ENCODE data around the gene GSDME.

The GSDME gene

DNA sequence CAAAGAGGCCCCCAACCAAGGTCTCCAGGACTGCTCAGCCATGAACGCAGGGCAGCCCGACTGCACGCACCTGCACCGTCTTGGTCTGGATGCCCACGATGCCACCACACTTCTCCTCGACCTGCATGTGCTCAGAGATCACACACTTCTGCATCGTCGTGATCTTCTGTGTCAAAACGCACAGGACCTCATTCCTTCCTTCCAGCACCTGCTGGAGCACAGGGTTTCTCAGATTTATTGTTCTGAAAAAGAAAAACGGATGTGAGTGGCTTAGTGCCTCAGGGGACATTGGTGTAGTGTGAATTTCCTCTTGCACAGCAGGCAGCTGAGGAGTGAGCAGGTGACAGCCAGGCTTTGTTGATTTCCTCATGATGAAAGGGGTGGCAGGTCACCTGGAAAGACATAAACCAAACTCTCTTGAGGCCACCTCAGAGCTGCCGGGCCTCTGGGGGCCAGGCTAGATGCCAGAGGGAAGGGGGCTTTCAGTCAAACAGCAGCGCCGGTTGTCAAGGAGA, 38.2 kb downstream of the GSDME start:
- DNase-seq: no peak

DNA sequence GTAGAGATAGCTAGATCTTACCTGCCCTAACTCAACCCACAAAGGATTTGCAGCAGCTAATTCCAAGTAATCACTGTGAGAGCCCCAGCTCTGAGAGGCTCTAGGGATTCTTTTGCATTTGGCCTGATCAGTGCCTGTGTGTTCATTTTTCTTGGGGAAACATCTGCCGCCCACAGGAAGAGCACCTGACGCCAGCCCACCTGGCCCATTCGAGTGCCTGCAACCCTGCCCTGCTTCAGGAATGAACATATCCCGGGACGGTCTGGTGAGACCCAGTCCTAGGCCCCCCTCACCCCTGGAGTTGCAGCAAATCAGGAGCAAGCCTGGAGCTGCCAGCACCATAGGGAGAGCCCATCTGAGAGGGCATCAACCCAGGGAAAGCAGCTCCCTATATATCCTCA, 38.8 kb downstream of the GSDME start:
- DNase-seq: no peak

DNA sequence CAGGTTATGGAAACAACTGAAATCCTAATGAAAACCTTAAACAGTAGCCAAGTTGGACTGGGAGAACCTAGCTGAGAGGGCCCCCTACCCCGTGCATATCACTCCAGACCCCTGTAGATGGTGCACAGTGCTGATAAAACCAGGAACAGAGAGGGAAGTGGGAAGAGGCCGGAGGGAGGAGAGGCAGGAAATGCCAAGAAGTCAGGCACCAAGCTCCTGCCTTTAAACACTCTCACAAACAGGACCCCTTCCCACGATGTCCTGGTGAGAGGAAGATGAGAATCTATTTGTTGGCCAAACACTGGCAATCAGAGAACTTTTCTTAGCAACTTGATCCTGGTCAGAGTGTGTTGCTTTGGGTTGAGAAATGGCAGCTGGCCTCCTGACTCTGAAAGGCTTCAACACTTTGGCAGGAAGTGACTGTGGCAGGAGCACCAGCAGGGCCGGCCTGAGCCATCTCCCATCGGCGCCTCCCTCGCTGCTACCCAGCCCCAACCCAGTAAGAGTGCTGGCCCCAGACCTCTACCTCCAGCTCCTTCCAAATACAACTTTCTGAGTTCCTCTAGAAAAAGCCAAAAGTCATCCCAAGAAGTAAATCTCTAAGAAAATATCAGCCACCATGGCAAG, 39.5 kb downstream of the GSDME start:
- no peak for DNase-seq

DNA sequence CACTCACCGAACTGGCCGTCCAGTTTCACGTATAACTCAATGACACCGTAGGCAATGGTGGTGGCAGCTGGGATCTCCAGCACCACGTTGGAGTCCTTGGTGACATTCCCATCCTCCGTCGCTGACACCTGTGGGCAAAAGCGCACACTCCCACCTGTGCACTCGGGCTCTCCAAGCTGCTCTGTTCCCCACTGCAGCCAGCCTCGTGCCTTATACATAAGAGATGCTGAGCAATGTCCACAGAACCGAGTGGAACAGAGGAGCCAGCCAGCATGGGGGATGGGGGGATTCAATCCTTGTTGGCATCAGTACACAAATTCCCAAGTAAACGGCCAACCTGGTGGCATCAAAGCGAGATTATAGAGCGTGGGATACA, 40.0 kb downstream of the GSDME start:
- no peak for DNase-seq

DNA sequence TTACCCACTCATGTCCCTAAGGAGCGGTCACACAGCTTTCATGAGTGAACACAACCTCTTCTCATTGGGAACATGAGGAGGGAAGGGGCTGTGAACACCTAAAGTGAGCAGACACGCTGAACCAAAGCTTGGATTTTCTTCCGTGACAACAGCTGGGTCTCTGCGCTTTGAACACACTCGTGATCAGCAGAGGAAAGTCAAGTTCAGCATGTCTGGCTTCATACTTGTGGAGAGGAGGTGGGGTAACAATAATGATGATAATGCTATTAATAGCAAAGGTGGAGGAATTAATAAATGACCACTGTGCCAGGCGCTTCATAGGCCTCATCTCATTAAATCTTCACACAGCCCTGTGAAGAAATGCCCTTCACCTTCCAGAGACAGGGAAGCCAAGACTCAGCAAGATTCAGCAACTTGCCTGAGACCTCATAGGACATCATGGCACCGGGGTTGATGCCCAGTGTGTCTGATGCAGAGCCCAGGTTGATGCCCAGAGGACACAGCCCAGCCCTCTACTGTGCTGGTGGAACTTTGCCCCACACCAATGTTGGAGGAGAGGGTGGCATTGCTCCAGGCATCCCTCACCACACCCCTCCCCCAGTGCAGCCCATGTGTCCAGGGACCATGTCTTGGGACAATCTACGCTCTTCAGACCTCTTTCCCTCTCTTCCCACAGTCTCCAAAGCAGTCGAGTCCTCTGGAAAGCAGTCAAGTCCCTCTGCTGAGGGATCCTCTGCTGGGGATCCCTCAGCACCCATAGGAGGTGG, 40.6 kb downstream of the GSDME start:
- DNase-seq: no peak

DNA sequence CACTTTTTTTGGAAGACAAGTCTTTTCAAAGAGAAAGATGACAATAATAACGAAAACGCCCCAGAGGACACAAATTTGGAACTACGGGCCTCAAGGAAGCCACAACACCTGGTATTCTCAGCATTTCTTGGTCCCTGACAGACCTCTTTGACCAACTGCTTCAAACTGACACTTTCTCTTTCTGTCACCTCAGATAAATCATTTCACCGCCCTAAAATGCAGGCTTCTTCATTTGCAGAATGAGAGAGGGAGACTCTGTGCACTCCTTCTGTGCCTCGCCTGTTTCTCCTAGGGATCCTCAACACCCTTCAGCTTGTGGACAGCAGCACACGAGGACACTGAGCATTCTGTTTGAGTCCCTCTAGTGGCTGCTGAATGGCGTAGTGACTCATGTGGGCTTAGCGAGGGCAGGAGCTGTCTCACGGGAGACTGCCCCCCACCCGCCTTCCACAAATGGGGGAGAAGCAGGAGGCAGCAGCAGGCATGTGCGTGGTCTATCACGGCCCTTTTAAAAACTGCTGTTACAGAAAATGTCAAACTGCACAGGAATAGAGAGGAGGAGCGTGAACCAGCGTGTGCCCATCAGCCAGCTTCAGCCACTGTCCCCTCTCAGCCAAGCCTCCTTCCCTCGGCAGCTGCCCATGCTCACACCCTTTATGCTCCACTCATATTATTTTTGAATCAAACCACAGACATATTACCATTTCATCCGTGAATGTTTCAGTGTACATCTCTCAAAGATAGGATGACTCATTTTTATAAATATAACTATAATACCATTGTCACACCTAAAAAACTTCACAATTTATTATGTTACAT, 41.4 kb downstream of the GSDME start:
- DNase-seq: peak in 1 of 2 experiments; percentile 28

DNA sequence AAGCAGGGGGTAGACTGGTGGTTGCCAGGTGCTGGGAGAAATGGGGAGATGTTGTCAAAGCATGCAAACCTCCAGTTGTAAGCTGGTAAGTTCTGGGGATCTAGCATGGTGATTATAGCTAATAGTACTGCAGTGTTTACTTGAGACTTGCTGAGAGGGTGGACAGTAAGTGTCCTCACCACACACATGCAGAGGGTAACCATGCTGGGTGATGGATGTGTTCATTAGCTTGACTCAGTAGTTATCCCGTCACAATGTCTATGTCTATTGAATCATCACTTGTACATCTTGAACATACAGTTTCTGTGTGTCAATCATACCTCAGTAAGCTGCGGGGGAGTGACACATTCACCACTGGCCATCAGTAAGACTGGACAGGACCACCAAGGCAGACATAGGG, 42.1 kb downstream of the GSDME start:
- DNase-seq: no peak

DNA sequence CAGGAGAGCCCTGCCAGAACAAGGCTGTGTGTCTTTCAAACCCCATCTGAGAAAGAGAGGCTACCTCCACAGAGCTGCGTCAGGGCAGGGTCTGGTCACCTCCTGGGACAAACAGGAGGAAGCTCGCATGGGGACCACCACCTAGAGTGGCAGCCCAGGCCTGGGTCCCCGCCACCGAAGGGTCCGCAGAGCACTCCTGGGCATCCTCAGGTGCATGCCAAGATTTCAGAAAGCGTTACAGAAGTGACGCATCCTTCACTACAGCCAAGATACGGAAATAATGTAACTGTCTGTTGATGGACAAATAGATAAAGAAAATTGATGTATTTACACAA, 42.6 kb downstream of the GSDME start:
- no peak for DNase-seq

DNA sequence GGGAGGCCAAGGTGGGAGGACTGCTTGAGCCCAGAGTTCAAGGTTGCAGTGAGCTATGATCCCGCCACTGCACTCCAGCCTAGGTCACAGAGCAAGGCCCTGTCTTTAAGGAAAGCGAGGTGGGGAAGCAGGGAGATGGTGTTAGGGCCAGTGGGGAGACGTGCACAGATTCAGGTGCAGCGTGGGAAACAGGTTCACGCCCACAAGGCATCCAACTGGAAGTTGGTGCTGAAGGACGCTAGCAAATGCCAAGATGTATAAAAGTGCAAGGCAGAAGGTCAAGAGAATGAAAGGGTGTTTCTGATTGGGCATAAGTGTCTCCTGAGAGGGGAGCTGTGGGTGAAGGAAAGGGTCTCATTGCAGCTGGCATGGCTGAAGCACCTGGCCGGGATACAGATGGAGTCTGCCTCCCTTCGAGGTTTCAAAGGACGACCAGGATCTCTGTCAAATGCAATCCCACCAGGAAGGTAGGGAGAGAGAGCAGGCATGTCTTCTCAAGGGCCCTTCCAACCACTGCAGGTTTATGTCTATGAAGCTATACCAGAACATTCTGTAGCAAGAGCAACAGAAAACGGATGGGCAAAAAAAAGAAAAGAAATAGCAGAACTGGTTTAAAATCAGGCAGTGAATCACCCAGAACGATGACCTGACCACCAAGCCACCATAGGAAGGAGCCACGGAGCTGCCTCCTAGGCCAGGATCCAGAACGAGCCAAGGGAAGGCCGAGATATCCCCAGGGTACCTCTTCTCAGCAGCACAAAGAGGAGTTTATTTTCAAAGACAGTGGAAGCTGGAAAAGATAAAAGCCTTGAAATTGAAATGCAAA, 43.2 kb downstream of the GSDME start:
- no peak for DNase-seq

DNA sequence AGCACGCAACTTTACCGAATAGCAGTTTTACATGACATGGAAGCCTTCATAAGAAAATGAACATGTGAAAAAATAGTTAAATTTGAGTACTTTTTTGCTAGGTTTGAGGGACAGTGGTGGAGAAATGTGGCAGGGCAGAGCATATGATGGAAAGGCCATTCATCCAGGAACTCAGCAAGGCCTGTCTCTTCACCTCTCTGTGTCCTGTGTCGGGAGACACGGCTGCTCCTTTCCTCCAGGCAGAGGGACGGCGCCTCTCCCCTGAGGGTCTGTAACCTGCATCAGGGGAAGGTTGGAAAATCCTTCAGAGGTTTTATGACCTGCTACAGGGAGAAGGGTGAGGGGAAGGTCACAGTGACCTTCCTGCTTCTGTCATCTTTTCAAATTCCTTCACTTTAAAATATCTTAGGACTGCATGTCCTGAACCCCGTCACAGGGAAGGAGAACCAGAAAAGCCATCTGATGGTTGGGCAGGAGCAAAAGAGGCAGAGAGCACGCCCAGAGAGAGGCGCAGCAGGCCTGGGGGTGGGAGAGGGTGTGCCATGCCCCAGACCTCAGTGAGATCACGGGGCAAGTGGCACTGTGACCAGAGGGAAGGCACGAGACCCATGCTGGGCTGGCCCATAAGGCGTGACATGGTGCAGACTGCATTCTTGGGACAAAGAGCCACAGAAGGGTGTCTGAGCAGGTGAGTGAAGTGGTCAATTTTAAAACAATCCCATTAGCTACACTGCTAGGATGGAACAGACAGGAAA, 44.0 kb downstream of the GSDME start:
- DNase-seq: no peak

DNA sequence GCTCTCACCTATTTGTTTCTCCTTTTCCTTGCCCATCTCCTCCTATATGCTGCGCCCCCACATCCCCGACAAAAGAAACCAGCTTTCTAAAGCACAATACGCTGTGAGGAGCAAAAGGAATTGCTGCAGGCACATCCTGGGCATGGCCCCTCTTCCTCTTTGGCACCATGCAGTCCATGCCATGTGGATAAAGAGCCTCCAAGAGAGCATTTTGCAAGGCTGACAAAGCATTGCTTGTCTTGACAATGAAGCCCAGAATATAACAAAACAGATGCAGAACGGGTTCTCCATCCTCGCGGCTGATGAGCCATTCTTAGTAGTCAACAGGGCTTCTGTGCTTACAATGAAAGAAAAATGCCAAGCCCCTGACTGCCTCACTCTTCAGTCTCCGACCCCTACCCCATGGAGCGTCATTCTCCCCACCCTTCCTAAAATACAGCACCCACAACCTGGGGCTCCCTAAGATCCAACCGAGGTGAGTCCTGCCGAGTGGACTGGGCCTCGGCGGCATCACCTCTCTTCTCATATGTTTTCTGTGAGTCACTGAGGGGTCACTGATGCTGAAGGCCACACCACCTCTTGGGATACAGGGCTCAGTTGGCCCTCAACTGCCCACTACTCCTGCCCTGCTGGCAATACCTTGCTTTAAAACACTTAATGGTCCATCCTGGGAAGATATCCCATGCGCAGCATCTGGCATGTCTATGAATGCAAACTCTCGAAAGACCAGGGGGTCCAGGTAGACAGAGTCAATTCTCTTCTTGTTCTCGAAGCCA, 47.5 kb downstream of the GSDME start:
- no peak for DNase-seq

DNA sequence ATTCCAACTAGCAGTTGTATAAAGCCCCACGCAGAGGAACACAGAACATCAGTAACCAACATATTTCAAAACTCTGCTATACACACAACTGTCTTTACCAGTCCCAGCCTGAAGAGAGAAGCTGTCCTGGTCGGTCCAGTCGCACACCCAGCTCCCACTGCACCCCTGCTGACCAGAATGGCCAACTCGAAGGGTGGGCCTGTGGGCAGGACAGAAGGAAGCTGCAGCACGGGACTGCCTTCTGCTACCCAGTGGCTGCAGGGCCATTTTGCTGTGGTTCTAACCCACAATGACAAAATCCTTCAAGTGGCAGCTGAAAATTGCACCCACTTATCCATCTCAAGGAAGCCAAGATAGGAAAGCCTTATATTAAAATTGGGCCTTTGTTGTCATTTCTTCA, 48.2 kb downstream of the GSDME start:
- no peak for DNase-seq

DNA sequence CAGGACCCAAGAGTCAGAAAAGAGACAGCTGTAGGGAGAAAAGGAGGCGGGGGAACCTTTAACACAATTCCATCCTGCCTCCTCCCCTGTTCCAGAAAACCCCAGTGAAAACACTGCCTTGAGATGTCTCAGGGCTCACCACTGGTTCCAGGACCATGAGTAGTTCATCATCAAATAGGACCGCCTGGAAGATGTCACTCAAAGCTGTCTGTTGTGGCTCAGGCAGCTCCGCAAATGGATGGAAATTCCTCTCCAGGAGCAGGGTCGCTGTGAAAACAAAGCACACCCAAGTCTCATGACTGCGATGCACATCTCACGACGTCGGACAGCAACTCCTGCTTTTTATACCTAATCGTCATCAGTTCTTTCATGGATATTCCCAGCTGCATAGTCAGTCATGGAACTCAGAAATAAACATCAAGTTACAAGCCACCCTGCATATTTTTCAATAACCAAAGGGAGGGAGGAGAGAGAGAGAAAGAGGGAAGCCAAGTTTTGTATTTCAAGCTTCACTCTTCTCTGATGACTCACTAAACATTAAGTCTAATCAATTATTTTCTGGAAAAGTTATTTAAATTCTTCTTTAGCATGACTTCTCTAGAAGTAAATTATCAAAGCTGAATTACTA, 49.2 kb downstream of the GSDME start:
- DNase-seq: no peak

DNA sequence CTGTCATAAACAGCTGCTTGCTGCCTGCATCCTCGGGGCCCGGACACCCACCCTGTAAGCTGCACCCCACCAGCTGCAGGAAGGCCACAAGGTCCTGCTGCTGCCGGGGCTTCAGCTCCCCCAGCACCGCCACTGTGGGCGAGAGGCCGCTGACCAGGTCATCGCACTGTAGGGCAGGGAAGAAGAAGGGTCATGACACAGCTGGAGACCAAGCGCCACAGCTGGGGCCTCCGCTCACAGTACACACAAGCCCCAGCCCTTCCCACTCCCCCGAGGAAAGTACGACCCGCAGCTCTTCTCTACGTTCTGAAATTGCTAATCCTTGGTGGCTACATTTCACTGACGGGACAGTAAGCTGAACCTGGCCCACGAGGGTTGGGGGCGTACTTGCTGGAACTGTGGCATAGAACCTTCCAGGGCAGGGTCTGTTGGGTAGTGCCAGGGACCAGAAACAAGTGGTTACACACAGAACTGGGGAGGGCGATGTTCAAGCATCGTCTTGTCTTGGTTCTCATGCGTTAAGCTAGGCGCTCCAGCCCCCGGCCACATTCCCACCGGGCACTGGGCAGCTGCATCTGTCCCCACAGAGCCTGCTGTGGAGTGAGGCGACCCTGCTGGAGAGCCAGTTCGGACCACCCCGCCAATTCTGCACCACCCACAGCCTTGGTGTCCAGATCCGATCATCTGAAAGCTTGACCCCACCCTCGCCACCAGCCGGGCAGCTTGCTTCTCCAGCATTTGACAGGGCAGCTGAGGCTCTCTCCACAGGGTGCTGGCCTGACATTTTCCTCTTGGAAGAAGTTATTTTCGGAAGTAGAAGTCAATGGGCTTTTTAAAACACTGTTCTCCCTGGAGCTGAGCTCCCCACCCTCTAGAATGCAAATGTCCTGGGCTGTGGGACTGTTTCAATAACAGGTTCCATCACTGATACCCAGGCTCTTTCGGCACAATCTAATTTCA, 50.8 kb downstream of the GSDME start:
- no peak for DNase-seq

DNA sequence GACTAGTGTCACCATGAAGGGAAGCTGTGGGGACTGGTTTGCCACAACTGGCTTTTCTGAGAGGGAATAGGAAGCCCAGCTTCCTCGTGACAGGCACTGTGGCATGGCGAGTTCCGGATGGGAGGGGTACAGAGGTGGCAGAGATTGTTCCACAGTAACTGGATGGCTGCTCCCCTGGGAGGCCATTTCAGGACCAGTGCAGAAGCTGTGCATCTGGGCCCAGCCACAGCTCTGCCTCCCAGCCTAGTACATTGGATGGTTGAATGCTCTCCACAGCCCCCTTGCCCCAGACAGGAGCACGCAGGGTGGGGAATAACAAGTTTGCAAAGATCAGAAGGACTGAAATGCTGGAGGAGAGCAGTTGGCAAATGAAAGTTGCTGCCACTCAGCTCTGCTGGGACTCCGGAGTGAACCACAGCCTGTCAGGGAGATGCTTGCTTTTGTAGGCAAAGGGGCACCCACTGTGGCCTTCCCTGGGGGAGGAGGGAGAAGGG, 51.8 kb downstream of the GSDME start:
- DNase-seq: no peak

DNA sequence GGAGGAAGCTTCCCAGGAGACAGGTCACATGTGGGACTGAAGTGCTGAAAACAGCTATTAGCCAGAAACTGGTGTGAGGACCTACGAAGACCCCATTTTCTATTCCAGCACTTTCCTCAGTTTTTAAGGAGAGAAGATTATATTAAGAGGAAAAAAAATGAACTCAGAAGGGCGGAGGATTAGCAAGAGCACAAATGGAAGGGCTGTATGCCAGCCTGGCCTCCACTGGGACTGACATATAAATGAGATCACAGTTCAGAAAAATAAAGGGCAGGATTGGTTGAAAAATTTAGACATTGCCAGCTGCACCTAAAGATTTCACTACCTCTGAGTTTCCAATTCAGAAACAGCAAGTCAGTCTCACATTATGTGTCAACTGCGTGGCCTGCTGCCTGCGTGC, 53.0 kb downstream of the GSDME start:
- no peak for DNase-seq

DNA sequence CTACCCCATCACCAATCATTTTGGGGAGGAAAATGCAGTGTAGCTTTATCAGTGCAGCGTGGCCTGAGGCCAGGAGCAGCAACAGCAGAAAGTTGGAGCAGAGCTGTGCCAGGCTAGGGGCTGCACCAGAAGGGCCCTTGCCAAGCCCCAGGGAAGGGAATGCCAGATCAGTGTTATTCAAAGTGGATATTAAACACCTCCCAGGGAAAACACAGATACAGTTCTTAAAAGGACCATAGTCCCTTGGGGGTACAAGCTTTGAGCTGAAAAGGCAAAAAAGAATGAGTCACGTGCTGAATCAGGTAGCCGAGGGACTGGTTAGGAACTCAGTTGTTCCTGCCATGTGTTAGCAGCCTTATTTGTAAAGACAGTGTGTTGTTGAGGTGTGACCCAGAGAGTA, 54.0 kb downstream of the GSDME start:
- DNase-seq: no peak

DNA sequence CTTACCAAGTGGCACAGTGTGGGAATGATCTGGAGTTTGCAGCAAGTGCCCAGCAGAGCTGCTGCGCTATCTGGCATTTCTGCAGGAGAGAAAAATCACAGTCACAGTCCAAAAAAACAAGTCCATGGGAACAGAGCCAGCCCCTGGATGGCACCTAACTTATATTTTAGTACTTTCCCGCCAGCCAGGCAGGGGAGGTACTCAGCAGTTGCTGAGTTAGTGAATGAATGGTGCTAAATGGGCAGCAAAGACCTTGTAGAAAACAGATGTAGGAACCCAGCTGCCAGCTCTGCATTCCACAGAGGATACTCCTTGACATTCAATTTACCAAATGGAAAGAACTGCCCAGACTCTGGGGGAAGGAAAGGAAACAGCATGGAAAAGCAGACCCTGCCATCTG, 54.5 kb downstream of the GSDME start:
- DNase-seq: no peak
